ENCODE data around the gene TEX51.

Gene TEX51

GRCh38 chr2:126879348-126880298, 19.1 kb upstream of the TEX51 start:
- DNase-seq, result no peak

DNA sequence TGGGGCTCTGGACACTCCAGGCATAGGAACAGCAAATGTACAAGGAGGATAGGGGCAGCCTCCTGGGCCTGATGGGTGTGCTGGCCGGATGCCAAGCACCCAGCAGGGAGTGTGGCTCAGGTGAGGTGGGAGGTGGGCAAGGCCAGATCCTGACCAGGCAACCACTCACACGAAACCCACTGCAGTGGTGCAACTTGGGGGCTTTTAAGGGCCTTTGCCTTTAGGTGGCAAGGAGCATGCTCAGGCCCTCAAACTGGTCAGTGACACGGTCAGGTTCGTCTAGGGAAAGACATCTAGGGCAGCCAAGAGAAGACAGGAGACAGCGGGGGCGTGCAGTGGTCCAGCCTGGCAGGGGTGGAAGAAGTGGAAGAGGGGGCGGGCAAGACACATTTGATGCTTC, 18.4 kb upstream of the TEX51 start:
- DNase-seq, result no peak

- DNase-seq, result no peak
Measured at GRCh38 chr2:126880817-126881216, 17.9 kb upstream of the TEX51 start.

DNA sequence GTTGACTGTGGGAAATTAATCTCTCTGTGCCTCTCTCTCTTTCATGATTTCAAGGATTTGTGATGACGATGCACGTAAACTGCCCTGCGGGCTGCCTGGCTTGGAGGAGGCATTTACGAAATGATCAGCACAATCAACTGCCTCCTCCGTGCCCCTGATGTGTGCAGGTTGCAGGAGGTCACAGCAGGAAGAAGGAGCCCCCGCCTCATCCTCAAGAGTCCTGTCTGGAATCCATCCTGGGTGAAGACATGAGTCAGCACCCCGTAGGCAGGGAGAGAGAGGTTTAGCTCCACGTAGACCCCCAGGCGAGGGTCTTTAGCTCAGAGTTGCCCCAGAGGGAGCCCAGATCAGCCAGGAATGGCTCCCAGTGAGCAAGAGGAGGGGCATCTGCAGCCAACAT, 17.1 kb upstream of the TEX51 start:
- peak; percentile 8 for DNase-seq

- no peak for DNase-seq
Measured at GRCh38 chr2:126882181-126882580, 16.5 kb upstream of the TEX51 start.

GRCh38 chr2:126882736-126883665, 15.7 kb upstream of the TEX51 start:
- DNase-seq, result no peak

DNA sequence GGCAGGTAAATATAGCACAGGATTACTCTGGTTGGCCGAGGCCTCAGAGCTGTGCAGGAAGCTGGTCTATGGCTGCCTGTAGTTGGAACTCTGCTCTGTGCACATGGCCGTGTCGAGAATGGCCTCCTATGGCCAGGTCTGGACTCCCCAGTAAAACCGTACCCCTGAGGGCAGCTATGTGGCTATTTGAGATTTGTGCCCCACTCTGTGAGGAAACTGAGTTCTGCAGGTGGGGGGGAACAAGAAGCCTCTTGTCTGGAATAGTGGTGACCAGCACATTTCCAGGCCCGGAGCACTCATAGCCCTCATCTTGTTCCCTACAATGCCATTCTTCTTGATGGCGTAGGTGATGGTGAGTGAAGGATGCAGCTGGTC, 15.0 kb upstream of the TEX51 start:
- DNase-seq, result no peak

- DNase-seq, result no peak
Measured at GRCh38 chr2:126884861-126885750, 13.6 kb upstream of the TEX51 start.

- DNase-seq, result no peak
Measured at GRCh38 chr2:126885751-126886210, 12.9 kb upstream of the TEX51 start.

DNA sequence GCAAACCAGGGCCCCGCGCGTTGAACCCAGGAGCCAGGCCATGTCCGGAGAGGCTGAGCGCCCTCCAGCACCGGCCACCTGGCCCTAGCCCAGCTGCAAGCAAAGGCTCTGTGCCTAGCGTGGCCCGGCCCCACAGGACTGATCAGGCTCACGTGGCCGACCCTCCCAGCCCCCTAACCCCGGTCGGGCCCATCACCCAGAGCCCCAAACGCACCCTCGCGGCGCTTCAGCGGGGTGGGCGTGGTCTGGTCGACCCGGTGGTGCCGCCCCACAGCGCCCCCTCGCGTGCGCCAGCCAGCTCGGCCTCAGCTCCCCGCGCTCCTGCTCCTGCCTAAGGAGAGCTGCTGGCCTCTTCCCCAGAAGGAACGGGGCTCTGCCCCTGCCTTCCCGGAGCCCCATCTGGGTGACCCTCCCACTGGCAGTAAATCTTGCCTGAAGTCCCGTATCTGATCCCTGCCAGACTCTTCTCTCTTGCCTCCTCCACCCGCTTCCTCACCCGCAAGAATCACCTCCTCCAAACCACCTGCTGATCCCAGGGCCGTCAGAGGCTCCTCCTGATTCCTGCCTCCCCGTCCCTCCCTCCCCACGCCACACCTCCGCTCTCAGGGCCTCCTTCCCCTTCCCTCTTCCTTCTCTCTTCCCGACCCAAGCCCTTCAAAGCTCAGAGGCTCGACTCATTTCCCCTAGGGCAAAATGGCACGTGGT, 12.3 kb upstream of the TEX51 start:
- peak; percentile 52 for DNase-seq

DNA sequence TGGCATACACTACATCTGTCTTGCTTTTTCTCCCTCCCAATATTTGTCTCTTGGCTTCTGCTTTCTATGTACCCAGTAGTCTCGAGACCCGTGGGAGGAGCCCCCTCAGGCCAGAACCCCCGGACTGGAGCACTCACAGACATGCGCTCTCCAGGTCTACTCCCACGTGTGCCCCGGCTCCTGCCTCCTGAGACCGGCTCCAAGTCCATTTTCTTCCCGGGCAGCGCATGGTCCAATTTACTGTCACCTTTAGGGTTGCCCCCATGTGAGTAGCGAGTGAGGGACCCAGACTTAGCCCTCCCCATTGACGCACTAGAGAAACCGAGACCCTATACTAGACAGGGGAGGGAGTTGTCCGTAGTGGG, 11.8 kb upstream of the TEX51 start:
- no peak for DNase-seq

GRCh38 chr2:126887506-126887905, 11.2 kb upstream of the TEX51 start:
- no peak for DNase-seq

DNA sequence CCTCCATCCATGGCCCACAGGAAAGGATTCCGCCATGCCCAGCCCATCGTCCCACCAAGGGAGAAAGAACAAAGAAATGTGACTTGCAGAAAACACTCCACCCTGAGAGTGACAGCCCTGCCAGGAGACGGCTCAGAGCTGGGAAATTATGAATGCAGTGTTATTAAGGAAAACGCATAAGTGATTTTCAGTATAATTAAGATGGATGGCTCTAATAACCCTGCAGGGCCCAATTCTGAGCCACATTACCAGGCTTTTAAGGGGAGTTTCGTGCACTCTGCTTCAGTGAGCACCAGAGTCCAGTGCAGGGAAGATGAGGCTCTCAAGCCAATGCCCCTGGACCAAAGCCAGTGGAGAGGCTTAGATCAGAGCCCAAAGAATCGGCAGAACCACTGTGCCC, 10.6 kb upstream of the TEX51 start:
- DNase-seq, result no peak

- DNase-seq, result no peak
Measured at GRCh38 chr2:126889071-126889470, 9.6 kb upstream of the TEX51 start.

- peak; percentile 27 for DNase-seq
Measured at GRCh38 chr2:126889496-126890135, 9.1 kb upstream of the TEX51 start.

DNA sequence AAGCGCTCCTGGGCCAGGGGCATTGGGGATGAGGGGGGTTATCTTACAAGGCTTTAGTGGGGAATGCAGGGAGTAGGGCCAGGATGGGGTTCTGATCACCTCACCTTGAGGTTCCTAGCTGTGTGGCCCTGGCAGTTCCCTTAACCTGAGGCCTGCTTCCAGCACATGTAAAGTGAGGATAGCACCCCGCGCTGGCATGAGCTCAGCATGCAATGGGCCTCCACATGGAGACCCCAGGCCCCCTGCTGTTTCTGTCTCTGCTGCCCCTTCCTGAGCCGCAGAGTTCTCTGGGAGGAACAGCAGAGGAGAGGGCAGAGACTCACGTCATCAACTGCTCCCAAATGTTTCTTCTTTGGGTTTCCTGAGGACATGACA, 8.6 kb upstream of the TEX51 start:
- DNase-seq, result no peak

- DNase-seq, result no peak
Measured at GRCh38 chr2:126890551-126891450, 7.9 kb upstream of the TEX51 start.

DNA sequence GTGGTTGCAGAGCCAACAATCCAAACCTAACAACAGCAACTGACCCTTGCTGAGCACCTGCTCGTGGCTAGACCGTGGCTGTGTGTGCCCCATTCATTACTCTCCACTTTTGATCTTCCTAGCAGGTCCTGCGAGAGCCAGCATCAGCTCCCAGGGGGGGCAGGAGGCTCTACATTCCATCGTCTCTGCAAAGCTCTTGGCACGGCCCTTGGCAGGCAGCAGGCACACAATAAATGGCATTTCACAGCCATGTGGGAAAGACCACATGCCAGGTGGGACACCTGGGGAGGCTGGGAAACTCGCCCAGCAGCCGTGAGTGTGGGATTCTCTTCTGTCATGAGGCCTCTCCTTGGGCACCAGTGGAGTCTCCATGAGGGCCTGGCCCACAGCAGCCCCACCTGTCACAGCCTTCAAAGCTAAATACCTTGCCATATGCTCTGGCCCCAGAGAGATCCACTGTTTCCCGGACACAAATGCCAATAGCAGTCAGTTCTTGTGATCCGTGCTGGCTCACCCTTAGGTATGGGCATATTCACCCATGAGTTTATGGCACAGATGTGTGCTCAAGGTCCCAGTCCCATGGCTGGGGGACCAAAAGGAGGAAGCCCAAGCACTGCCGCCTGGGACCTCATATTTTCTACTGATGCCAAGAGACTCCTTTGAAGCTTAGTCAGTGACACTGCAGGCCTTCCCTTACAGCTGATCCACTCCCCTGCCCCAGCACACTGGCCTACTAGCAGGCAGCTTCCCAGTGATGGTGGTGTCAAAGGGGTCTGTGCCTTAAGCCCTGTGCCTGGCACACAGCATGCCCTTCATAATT, 6.8 kb upstream of the TEX51 start:
- no peak for DNase-seq

GRCh38 chr2:126893153-126893552, 5.5 kb upstream of the TEX51 start:
- no peak for DNase-seq

DNA sequence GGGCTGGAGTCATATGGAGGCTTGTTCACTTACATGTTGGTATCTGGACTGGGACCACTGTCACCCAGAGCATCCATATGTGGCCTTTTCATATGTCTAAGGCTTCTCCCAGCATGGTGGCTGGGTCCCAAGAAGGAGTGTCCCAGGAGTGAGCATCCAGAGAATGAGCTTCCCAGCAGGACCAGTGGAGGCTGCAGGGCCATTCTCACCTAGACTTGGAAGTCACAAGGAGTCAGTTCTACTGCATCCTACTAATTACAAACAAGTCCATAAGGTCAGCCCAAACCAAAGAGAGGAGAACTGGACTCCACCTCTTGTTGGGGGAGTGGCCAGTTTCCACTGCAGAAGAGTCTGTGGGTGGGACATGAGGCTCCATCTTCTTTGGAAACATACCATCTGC, 5.1 kb upstream of the TEX51 start:
- DNase-seq, result no peak
